ENCODE measurements around the gene HNRNPR. TPM values are rescaled to one million over a fixed set of nuclear protein-coding genes. Genes with fewer than 3 reads are reported as not detected.

The HNRNPR gene
- total and polyA plus RNA-seq, 2 of the 8 experiments (the other 6 are each of a cell fraction or from before 2014, with no cell fraction given), result 110 to 214 TPM

DNA sequence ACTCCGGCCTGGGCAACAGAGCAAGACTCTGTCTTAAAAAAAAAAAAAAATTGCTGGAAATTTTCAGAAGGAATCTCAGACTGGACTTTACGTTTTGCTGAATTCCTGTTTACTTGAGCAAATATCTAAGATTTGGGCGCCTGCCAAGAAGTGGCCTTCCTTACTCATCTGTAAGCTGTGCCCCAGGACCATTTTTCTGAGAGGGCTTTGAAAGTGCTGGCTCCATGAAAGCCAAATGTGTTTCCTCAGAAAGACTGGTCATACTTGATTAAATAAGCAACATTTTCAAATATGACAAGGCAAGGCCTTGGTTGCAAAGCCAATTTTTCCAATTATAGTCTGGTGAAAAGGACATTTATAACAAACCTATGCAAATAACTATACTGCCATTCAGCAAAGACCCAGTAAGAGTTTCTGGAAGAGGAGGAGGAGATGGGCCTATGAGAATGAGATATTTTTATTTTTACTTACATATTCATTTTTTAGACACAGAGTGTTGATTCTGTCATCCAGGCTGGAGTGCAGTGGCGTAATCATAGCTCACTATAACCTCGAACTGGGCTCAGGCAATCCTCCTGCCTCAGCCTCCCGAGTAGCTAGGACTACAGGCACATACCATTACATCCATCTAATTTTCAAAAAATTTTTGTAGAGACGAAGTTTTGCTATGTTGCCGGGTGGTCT, 70.5 kb downstream of the HNRNPR start:
- H3K23ac ChIP-seq (ENCODE audit: insufficient read length), result no peak overlapping the region
- H2BK12ac ChIP-seq (ENCODE audit: low read depth, low read length), result no peak overlapping the region
- H3K27me3 ChIP-seq (replicated peaks in 1 of 4; ENCODE audit: control insufficient read depth in 3 of 4, extremely low read depth in 1 of 4, insufficient read depth in 3 of 4, low read length in 3 of 4), result no peaks in the 10 kb centered on the region; a peak in 1 of 7 replicates
- no peaks in the 10 kb centered on the region for H3K79me1 ChIP-seq (ENCODE audit: low read depth, low read length)
- H3K4me2 ChIP-seq (ENCODE audit: insufficient read depth in 1 of 2, low read depth in 2 of 2, low read length in 2 of 2), result no peak overlapping the region
- H2BK120ac ChIP-seq (replicated peaks; ENCODE audit: low read depth, low read length), result no peak overlapping the region
- no peak overlapping the region for H3K14ac ChIP-seq (ENCODE audit: insufficient read length)
- no peak overlapping the region for H2BK20ac ChIP-seq (ENCODE audit: low read length)
- no peak overlapping the region for H2AFZ ChIP-seq (ENCODE audit: low read length)
- no peak overlapping the region for H3K56ac ChIP-seq (replicated peaks; ENCODE audit: insufficient read length, low read depth, low read length)
- H3K79me2 ChIP-seq (ENCODE audit: control insufficient read depth in 1 of 2, insufficient read depth in 2 of 2, low read length in 2 of 2), result no peaks in the 10 kb centered on the region
- H4K5ac ChIP-seq (ENCODE audit: insufficient read length, low read depth, low read length), result no peak overlapping the region
- no peak overlapping the region for H3K18ac ChIP-seq (ENCODE audit: extremely low read depth, low read length)
- H4K8ac ChIP-seq (ENCODE audit: extremely low read depth, insufficient read depth, low read length), result no peak overlapping the region
- no peak overlapping the region for H2BK15ac ChIP-seq (ENCODE audit: low read length)
- ChIA-PET CTCF (ENCODE audit: partially characterized antibody) (interaction anchor here (0.6 to 1.5 kb wide), 3 partner anchors 64 to 180 kb away, joined by 3 read pairs; no protein-coding TSS in a partner anchor), POLR2A (ENCODE audit: partially characterized antibody) (interaction anchor here (0.7 kb wide), 1 partner anchor 116 kb away, joined by 5 read pairs; no protein-coding TSS in a partner anchor)
- H3K4me3 ChIP-seq (ENCODE audit: extremely low read depth in 1 of 4, insufficient read depth in 2 of 4, low read depth in 3 of 4, low read length in 4 of 4), result no peak overlapping the region
- H4K91ac ChIP-seq (replicated peaks; ENCODE audit: insufficient read length, low read length), result no peak overlapping the region
- no peaks in the 10 kb centered on the region for H3K36me3 ChIP-seq (ENCODE audit: control insufficient read depth in 2 of 4, insufficient read depth in 4 of 4, low read length in 3 of 4)
- FAIRE-seq (no peak), DNase-seq (ENCODE audit: low read depth in 1 of 2, low spot score in 2 of 2) (no peak)
- H4K20me1 ChIP-seq (replicated peaks in 1 of 2; ENCODE audit: control insufficient read depth in 1 of 2, insufficient read depth in 2 of 2, low read length in 2 of 2), result no peaks in the 10 kb centered on the region
- H3K4ac ChIP-seq (replicated peaks; ENCODE audit: insufficient read length, low read depth, low read length), result no peak overlapping the region
- H3K4me1 ChIP-seq (replicated peaks in 1 of 4; ENCODE audit: control insufficient read depth in 3 of 4, insufficient read depth in 4 of 4, low read length in 3 of 4), result no peaks in the 10 kb centered on the region; a peak in 1 of 7 replicates
- H3K27ac ChIP-seq (ENCODE audit: low read depth, low read length), result no peak overlapping the region
- H2AK5ac ChIP-seq (ENCODE audit: low read depth, low read length), result no peak overlapping the region
- H3K23me2 ChIP-seq (ENCODE audit: low read depth, low read length), result no peaks in the 10 kb centered on the region
- H3K9me3 ChIP-seq (ENCODE audit: insufficient read depth in 2 of 2, low read depth in 1 of 2, low read length in 1 of 2), result peaks cover 0 to 3% of the 10 kb centered on the region in 2 experiments; a peak in 1 of 4 replicates
- 90% methylated on average over 8 of the region's 8 CpGs; no CpG with 5 or more reads in 1 of the 2 experiments for WGBS, 2 experiments (ENCODE audit: extremely low coverage in 1 of 2, insufficient coverage in 1 of 2, insufficient read length in 1 of 2, insufficient replicate concordance in 2 of 2, low coverage in 1 of 2, low lambda C conversion rate in 2 of 2, missing lambda C conversion rate in 1 of 2)
- H3K9ac ChIP-seq (replicated peaks in 1 of 4; ENCODE audit: extremely low read depth in 1 of 4, low read depth in 3 of 4, low read length in 3 of 4), result no peak overlapping the region
- no peak overlapping the region for H2BK5ac ChIP-seq (ENCODE audit: low read depth, low read length)
- no peak for TF ChIP-seq SP2 (IDR thresholded peaks at IDR 0.05; ENCODE audit: low read length)
- no peak for TF ChIP-seq HDAC2 (IDR thresholded peaks at IDR 0.05; ENCODE audit: borderline replicate concordance in 1 of 2, low read depth in 2 of 2, low read length in 2 of 2)
- TF ChIP-seq EP300 (IDR thresholded peaks at IDR 0.05; ENCODE audit: borderline replicate concordance in 1 of 2, low read depth in 2 of 2, low read length in 2 of 2), result no peak
- TF ChIP-seq EZH2 (IDR thresholded peaks at IDR 0.05; ENCODE audit: low read depth, low read length, severe bottlenecking), result no peak
- TF ChIP-seq SRF (IDR thresholded peaks at IDR 0.05; ENCODE audit: low read depth, low read length), result no peak
- TF ChIP-seq CEBPB (IDR thresholded peaks at IDR 0.05; ENCODE audit: low read depth, low read length), result no peak
- no peak for TF ChIP-seq ZNF274 (IDR thresholded peaks at IDR 0.05; ENCODE audit: borderline replicate concordance, extremely low read depth, low read length)
- TF ChIP-seq HDAC6 (IDR thresholded peaks at IDR 0.05; ENCODE audit: low read depth, low read length), result no peak
- TF ChIP-seq KDM1A (IDR thresholded peaks at IDR 0.05; ENCODE audit: borderline replicate concordance, low read length), result no peak
- no peak for TF ChIP-seq RXRA (IDR thresholded peaks at IDR 0.05; ENCODE audit: insufficient read depth, low read depth, low read length)
- TF ChIP-seq RFX5 (IDR thresholded peaks at IDR 0.05; ENCODE audit: borderline replicate concordance, low read depth, low read length), result no peak
- no peak for TF ChIP-seq SIRT6 (IDR thresholded peaks at IDR 0.05; ENCODE audit: low read length)
- TF ChIP-seq TBP (IDR thresholded peaks at IDR 0.05; ENCODE audit: low read depth, low read length), result no peak
